Right lobe of liver (tissue), 6 donors: ENCODE results near the gene CACNB4. TPM values are rescaled to one million over a fixed set of nuclear protein-coding genes. Genes with fewer than 3 reads are reported as not detected.

Experiments used
- ATAC-seq, 4 donors: fragments of 200-7000 bp; cut with Tn5 transposase; one replicate each; pipeline ENCODE4 v1.9.1; 2020; ENCODE audit warnings: mild to moderate bottlenecking in 4 of 4, moderate library complexity in 4 of 4
- DNase-seq, 3 donors: peaks; one replicate each; pipeline ENCODE4 v3.0.0-alpha.2; 2020
- H3K27ac ChIP-seq, 3 donors: fragments of 200-600 bp; one replicate each; pipeline ENCODE4 v1.8.0; 2022
- H3K27me3 ChIP-seq, 2 donors: fragments of 200-600 bp; one replicate each; pipeline ENCODE4 v1.8.0; 2022
- H3K36me3 ChIP-seq, 4 donors: fragments of 200-600 bp; sonication (generic) in 1 of 4; one replicate each; pipeline versions ENCODE4 v1.5.1 to v1.8.0; 2017 to 2022; ENCODE audit warnings: control low read depth in 1 of 4
- H3K4me1 ChIP-seq, 4 donors: fragments of 200-600 bp; sonication (generic) in 1 of 4; one replicate each; pipeline versions ENCODE4 v1.5.1 to v1.8.0; 2017 to 2022; ENCODE audit warnings: control low read depth in 1 of 4
- H3K4me3 ChIP-seq, 3 donors: fragments of 200-600 bp; one replicate each; pipeline ENCODE4 v1.8.0; 2022
- H3K9me3 ChIP-seq, 4 donors: fragments of 200-600 bp; sonication (generic) in 1 of 4; one replicate each; pipeline versions ENCODE4 v1.5.1 to v1.8.0; 2017 to 2022; ENCODE audit warnings: control low read depth in 1 of 4
- CTCF ChIP-seq, 4 donors: fragments of 200-600 bp in 3 of 4; fragments of 450-650 bp in 1 of 4; IDR thresholded peaks; one replicate each; pipeline versions ENCODE4 v1.5.1 to v1.8.0; 2016 to 2022; ENCODE audit warnings: antibody characterized with exemption in 4 of 4, mild to moderate bottlenecking in 2 of 4
- POLR2A ChIP-seq: fragments of 450-650 bp; IDR thresholded peaks from one replicate; pipeline ENCODE4 v1.6.1; 2017; ENCODE audit warnings: antibody characterized with exemption, mild to moderate bottlenecking
- WGBS: methylation state at CpG from one replicate; pipeline ENCODE4 v1.1.6; 2018; ENCODE audit warnings: low coverage, low lambda C conversion rate; ENCODE audit not compliant: insufficient coverage; ENCODE audit errors: missing lambda C conversion rate; 5-methylcytosine and 5-hydroxymethylcytosine counted together
- intact Hi-C, 2 donors: fragments of 100-400 bp; cut with DNase I; formaldehyde crosslinking; loops; one replicate each; pipeline versions ENCODE4 v1.11.2 to v1.14.1; 2022
- total RNA-seq, 6 experiments: library from RNA; depleted of rRNA in 2 of 6; stranded (reverse); fragments of >200 nt in 2 of 6; fragmentation: NEBNext Ultra II Directional in 3 of 6; extraction: Animal tissue kit (Norgen Biotek cat#: 25700) in 3 of 6; gene quantifications; one replicate each; pipeline versions ENCODE4 v1.1.0 to v1.2.4, GENCODE V29; 2016 to 2023
- donor health status: DM: no; HTN: yes; CAD: no.
- donor health status: DM: no; HTN: no; CAD: no.
- donor health status: DM: no; HTN: no; CAD: no.
- donor health status: DM: no; HTN: yes; CAD: no.
- donor health status: DM: no; HTN: yes; CAD: no.

The CACNB4 gene
- total RNA-seq, 6 experiments from 2014 or later = 0.06 to 0.49 (median 0.25) TPM

- no peaks in the 10 kb centered on the region for H3K27me3 ChIP-seq
- no peak overlapping the region for H3K27ac ChIP-seq
- no peaks in the 10 kb centered on the region for H3K9me3 ChIP-seq
- 24% methylated on average over 2 of the region's 2 CpGs for WGBS
- H3K36me3 ChIP-seq = no peaks in the 10 kb centered on the region
- no peak for DNase-seq
- intact Hi-C loops = no loop called here
- ATAC-seq = no peak
- H3K4me1 ChIP-seq = no peaks in the 10 kb centered on the region
- H3K4me3 ChIP-seq = no peak overlapping the region
- TF ChIP-seq CTCF (IDR thresholded peaks at IDR 0.05) (no peak), POLR2A (no peak)
Observed at GRCh38 chr2:152054593-152054992, 44.3 kb downstream of the CACNB4 start.

DNA sequence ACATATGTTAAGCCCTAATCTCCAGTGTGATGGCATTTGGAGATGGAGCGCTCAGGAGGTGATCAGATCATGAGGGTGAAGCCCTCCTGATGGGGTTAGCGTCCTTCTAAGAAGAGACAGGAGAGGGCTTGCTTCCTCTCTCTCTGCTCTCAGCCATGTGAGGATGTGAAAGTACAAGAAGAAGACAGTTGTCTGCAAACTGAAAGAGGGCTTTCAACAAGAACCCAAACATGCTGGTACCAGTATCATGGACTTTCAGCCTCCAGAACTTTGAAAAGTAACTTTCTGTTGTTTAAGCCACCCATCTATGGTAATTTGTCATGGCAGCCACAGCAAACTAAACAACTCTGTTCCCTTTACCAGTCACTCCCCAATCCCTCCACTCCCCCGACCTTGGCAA is 47.4 kb downstream of the CACNB4 start:
- no peaks in the 10 kb centered on the region for H3K36me3 ChIP-seq
- no peaks in the 10 kb centered on the region for H3K4me1 ChIP-seq
- H3K4me3 ChIP-seq = no peak overlapping the region
- WGBS = 100% methylated on average over 2 of the region's 3 CpGs
- DNase-seq (no peak), ATAC-seq (no peak)
- H3K27me3 ChIP-seq = no peaks in the 10 kb centered on the region
- H3K9me3 ChIP-seq = no peaks in the 10 kb centered on the region
- H3K27ac ChIP-seq = no peak overlapping the region
- intact Hi-C loops = no loop called here
- TF ChIP-seq POLR2A (no peak), CTCF (IDR thresholded peaks at IDR 0.05) (no peak)

GRCh38 chr2:152050915-152051314 is 47.9 kb downstream of the CACNB4 start:
- Histone ChIP-seq H3K9me3 (no peaks in the 10 kb centered on the region), H3K27ac (no peak overlapping the region), H3K36me3 (no peaks in the 10 kb centered on the region), H3K4me3 (no peak overlapping the region), H3K4me1 (no peaks in the 10 kb centered on the region), H3K27me3 (no peaks in the 10 kb centered on the region)
- WGBS = 78% methylated on average over 5 of the region's 6 CpGs
- TF ChIP-seq POLR2A = no peak
- no peak for TF ChIP-seq CTCF (IDR thresholded peaks at IDR 0.05)
- ATAC-seq (no peak), DNase-seq (no peak)
- intact Hi-C loops = no loop called here

GRCh38 chr2:152050341-152050740 is 48.5 kb downstream of the CACNB4 start:
- Histone ChIP-seq H3K27ac (no peak overlapping the region), H3K36me3 (no peaks in the 10 kb centered on the region), H3K4me1 (no peaks in the 10 kb centered on the region), H3K27me3 (no peaks in the 10 kb centered on the region), H3K4me3 (no peak overlapping the region), H3K9me3 (no peaks in the 10 kb centered on the region)
- no peak for TF ChIP-seq POLR2A
- TF ChIP-seq CTCF (IDR thresholded peaks at IDR 0.05) = no peak
- no peak for ATAC-seq
- intact Hi-C loops = no loop called here
- WGBS = 53% methylated on average over 2 of the region's 3 CpGs
- DNase-seq = no peak

- WGBS = 59% methylated on average over 4 of the region's 4 CpGs
- ATAC-seq = no peak
- Histone ChIP-seq H3K9me3 (no peaks in the 10 kb centered on the region), H3K4me3 (no peak overlapping the region), H3K36me3 (no peaks in the 10 kb centered on the region), H3K4me1 (no peaks in the 10 kb centered on the region), H3K27ac (no peak overlapping the region), H3K27me3 (no peaks in the 10 kb centered on the region)
- no peak for TF ChIP-seq CTCF (IDR thresholded peaks at IDR 0.05)
- no peak for TF ChIP-seq POLR2A
- no peak for DNase-seq
- intact Hi-C loops = no loop called here
Observed at GRCh38 chr2:152049541-152049940, 49.3 kb downstream of the CACNB4 start.
